Fibroblast of pulmonary artery (primary cell): Measurements from ENCODE around the gene ATP6V1A.

Source experiments
- DNase-seq: peaks from one replicate; pipeline ENCODE4 v3.0.0-alpha.2; 2010; ENCODE audit warnings: low read depth
- H3K4me3 ChIP-seq: replicated peaks from 2 replicates; pipeline ENCODE4 v1.5.1; 2011; ENCODE audit warnings: low read depth, mild to moderate bottlenecking, control low read depth, low read length, moderate library complexity
- CTCF ChIP-seq: IDR thresholded peaks from 2 replicates; pipeline ENCODE4 v1.5.1; 2011; ENCODE audit warnings: mild to moderate bottlenecking, control low read depth, low read length, inconsistent platforms; ENCODE audit errors: missing control alignments

ATP6V1A gene

GRCh38 chr3:113730550-113730949 lies 16.3 kb upstream of the ATP6V1A start:
- no peak for DNase-seq
- no peak for TF ChIP-seq CTCF
- H3K4me3 ChIP-seq: no peak overlapping the region

GRCh38 chr3:113731694-113732093 lies 15.1 kb upstream of the ATP6V1A start:
- no peak for DNase-seq
- no peak overlapping the region for H3K4me3 ChIP-seq
- TF ChIP-seq CTCF: no peak

- peak; percentile 61 for TF ChIP-seq CTCF
- H3K4me3 ChIP-seq: no peak overlapping the region
- DNase-seq: peak; percentile 84
These were observed 10.2 kb upstream of the ATP6V1A start for GRCh38 chr3:113736548-113737089.

- DNase-seq: no peak
- no peak for TF ChIP-seq CTCF
- no peak overlapping the region for H3K4me3 ChIP-seq
These were observed 5.7 kb upstream of the ATP6V1A start for GRCh38 chr3:113741086-113741485.

- peak; percentile 23 for DNase-seq
- no peak for TF ChIP-seq CTCF
- no peak overlapping the region for H3K4me3 ChIP-seq
These were observed 5.2 kb upstream of the ATP6V1A start for GRCh38 chr3:113741620-113742019.

- DNase-seq: no peak
- no peak for TF ChIP-seq CTCF
- H3K4me3 ChIP-seq: no peak overlapping the region
These were observed 3.7 kb upstream of the ATP6V1A start for GRCh38 chr3:113743006-113743630.
